HFF-Myc (cell line): ENCODE results near the gene CELF1.
"Not testable (repeated sequence)": the region's sequence is repeated elsewhere in the genome, so short reads cannot be mapped to it uniquely, and the experiment has no call there.

Source experiments
- DNase-seq: peaks from one replicate; pipeline ENCODE4 v3.0.0-alpha.2; 2011; ENCODE audit warnings: low read depth; ENCODE audit errors: extremely low read depth
- H3K4me3 ChIP-seq: replicated peaks from 2 replicates; pipeline ENCODE4 v1.5.1; 2011; ENCODE audit warnings: low read depth, mild to moderate bottlenecking, control low read depth, low read length
- CTCF ChIP-seq: IDR thresholded peaks from 2 replicates; pipeline ENCODE4 v1.5.1; 2012; ENCODE audit warnings: mild to moderate bottlenecking, low read depth, low read length, control low read depth; ENCODE audit errors: missing control alignments

Gene CELF1

GRCh38 chr11:47538741-47539565 is 14.0 kb downstream of the CELF1 start:
- DNase-seq = no peak
- no peak overlapping the region for H3K4me3 ChIP-seq
- TF ChIP-seq CTCF = no peak

GRCh38 chr11:47536915-47537314 is 16.0 kb downstream of the CELF1 start:
- TF ChIP-seq CTCF = no peak
- H3K4me3 ChIP-seq = no peak overlapping the region

GRCh38 chr11:47534704-47535251 is 18.2 kb downstream of the CELF1 start:
- DNase-seq = no peak
- no peak for TF ChIP-seq CTCF
- H3K4me3 ChIP-seq = no peak overlapping the region

More at GRCh38 chr11:47536915-47537314, 16.0 kb downstream of the CELF1 start:
- DNase-seq = no peak

- no peak for TF ChIP-seq CTCF
- no peak overlapping the region for H3K4me3 ChIP-seq
- DNase-seq = no peak
Measured at GRCh38 chr11:47533690-47534151, 19.2 kb downstream of the CELF1 start.

- no peak for TF ChIP-seq CTCF
- no peak for DNase-seq
- no peak overlapping the region for H3K4me3 ChIP-seq
Measured at GRCh38 chr11:47532597-47533213, 20.2 kb downstream of the CELF1 start.

GRCh38 chr11:47531666-47532065 is 21.3 kb downstream of the CELF1 start:
- no peak for DNase-seq
- H3K4me3 ChIP-seq = no peak overlapping the region
- no peak for TF ChIP-seq CTCF

GRCh38 chr11:47530721-47531120 is 22.2 kb downstream of the CELF1 start:
- not testable (repeated sequence) for DNase-seq, H3K4me3 ChIP-seq
